DND-41 (cell line): ENCODE measurements around the gene CACNA1F.

ENCODE experiments used
- ATAC-seq: fragments of 200-7000 bp; cut with Tn5 transposase; 3 replicates; pipeline ENCODE4 v1.9.1; 2021; ENCODE audit warnings: low read depth; ENCODE audit not compliant: insufficient read depth
- DNase-seq: peaks from one replicate; pipeline ENCODE4 v3.0.0-alpha.2; 2020
- H2AFZ ChIP-seq: 2 replicates; pipeline ENCODE4 v1.6.0; 2012; ENCODE audit warnings: low read depth, low read length
- H3K27ac ChIP-seq: 2 replicates; pipeline ENCODE4 v1.5.1; 2012; ENCODE audit warnings: low read length, inconsistent platforms
- H3K27me3 ChIP-seq: fragments of 200-600 bp; sonication (generic); 2 replicates; pipeline ENCODE4 v1.6.0; 2012; ENCODE audit warnings: low read length, mild to moderate bottlenecking, inconsistent platforms; ENCODE audit not compliant: insufficient read depth, poor library complexity
- H3K36me3 ChIP-seq: 2 replicates; pipeline ENCODE4 v1.5.1; 2012; ENCODE audit warnings: low read length, inconsistent platforms; ENCODE audit not compliant: insufficient read depth
- H3K4me1 ChIP-seq: 2 replicates; pipeline ENCODE4 v1.5.1; 2012; ENCODE audit warnings: mild to moderate bottlenecking, low read length; ENCODE audit not compliant: insufficient read depth
- H3K4me2 ChIP-seq: 2 replicates; pipeline ENCODE4 v1.6.0; 2012; ENCODE audit warnings: mild to moderate bottlenecking, moderate library complexity, low read length, inconsistent platforms; ENCODE audit not compliant: insufficient read depth
- H3K4me3 ChIP-seq, 2 experiments: fragments of 200-600 bp in 1 of 2; shearing (Covaris generic) in 1 of 2; 2 replicates each; pipeline ENCODE4 v1.5.1; 2012 to 2016; ENCODE audit warnings: inconsistent platforms in 2 of 2, low read length in 2 of 2, mild to moderate bottlenecking in 2 of 2, low read depth in 1 of 2, moderate library complexity in 1 of 2
- H3K79me2 ChIP-seq: 2 replicates; pipeline ENCODE4 v1.6.0; 2012; ENCODE audit warnings: low read length, inconsistent platforms; ENCODE audit not compliant: insufficient read depth
- H3K9ac ChIP-seq: 2 replicates; pipeline ENCODE4 v1.6.0; 2012; ENCODE audit warnings: low read depth, mild to moderate bottlenecking, inconsistent platforms, low read length, moderate library complexity
- H3K9me3 ChIP-seq: 2 replicates; pipeline ENCODE4 v1.5.1; 2012; ENCODE audit warnings: low read length, moderate library complexity, mild to moderate bottlenecking, inconsistent platforms; ENCODE audit not compliant: insufficient read depth, severe bottlenecking
- H4K20me1 ChIP-seq: 2 replicates; pipeline ENCODE4 v1.6.0; 2012; ENCODE audit warnings: low read length; ENCODE audit not compliant: insufficient read depth
- CTCF ChIP-seq: IDR thresholded peaks from 2 replicates; pipeline ENCODE4 v1.5.1; 2012; ENCODE audit warnings: borderline replicate concordance, low read length, moderate library complexity, mild to moderate bottlenecking; ENCODE audit not compliant: poor library complexity, severe bottlenecking; ENCODE audit errors: extremely low read depth
- EZH2 ChIP-seq: IDR thresholded peaks from 3 replicates; pipeline ENCODE4 v1.6.1; 2012; ENCODE audit warnings: borderline replicate concordance, low read depth, mild to moderate bottlenecking, moderate library complexity, low read length, inconsistent platforms; ENCODE audit not compliant: severe bottlenecking

Gene CACNA1F

DNA sequence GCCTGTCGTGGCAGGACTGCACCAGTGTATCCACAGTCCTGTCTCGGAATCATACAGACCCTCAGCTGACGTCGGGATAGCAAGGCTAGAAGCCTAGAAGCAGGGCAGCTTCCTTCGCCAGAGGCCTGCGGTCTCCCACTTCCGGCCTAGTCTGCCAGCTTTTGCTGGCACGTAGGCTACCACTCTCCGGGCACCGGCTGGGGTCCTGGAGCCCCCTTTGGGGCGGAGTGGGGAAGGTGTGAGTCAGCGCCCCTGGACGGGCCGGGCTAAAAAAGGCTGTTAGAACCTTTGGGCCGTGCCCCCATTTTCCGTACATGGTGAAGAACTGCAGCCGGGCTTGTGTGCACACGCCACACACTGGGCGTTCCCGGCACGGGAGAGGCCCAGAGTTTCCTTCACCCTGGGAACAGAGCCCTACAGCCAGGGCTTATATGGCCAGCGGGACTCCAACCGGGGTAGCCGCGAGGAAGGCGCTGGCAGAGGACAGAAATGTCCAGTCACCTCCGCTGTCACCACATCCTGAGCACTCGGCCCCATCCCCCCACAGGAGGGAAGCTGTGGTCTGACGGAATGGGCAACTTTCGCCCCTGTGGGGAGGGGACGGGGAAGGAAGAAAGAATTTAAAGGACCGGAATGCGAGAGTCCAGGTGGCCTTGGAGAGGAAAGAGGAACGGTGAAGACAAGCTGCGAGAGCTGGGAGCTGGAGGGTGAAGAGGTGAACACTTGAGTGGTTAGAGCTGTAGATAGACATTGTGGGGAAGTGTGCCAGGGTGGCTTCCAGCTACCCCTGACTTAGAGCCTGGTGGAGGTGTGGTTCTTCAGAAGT lies 66.0 kb downstream of the CACNA1F start:
- Histone ChIP-seq H3K9me3 (no peaks in the 10 kb centered on the region), H2AFZ (0 out of 2 replicates have a peak overlapping the region, but pooled peaks have one; percentile 1), H3K9ac (peak overlapping the region; percentile 61), H3K36me3 (no peaks in the 10 kb centered on the region), H4K20me1 (no peaks in the 10 kb centered on the region), H3K4me1 (peaks cover 61% of the 10 kb centered on the region), H3K4me3 (peak overlapping the region in 1 of 2 experiments; percentile 55; a peak in 2 of 4 replicates), H3K4me2 (peak overlapping the region; percentile 70), H3K27ac (peak overlapping the region; percentile 88), H3K79me2 (no peaks in the 10 kb centered on the region), H3K27me3 (no peaks in the 10 kb centered on the region)
- ATAC-seq, result peak; percentile 62
- peak; percentile 77 for DNase-seq
- TF ChIP-seq EZH2 (no peak), CTCF (peak; percentile 6)

DNA sequence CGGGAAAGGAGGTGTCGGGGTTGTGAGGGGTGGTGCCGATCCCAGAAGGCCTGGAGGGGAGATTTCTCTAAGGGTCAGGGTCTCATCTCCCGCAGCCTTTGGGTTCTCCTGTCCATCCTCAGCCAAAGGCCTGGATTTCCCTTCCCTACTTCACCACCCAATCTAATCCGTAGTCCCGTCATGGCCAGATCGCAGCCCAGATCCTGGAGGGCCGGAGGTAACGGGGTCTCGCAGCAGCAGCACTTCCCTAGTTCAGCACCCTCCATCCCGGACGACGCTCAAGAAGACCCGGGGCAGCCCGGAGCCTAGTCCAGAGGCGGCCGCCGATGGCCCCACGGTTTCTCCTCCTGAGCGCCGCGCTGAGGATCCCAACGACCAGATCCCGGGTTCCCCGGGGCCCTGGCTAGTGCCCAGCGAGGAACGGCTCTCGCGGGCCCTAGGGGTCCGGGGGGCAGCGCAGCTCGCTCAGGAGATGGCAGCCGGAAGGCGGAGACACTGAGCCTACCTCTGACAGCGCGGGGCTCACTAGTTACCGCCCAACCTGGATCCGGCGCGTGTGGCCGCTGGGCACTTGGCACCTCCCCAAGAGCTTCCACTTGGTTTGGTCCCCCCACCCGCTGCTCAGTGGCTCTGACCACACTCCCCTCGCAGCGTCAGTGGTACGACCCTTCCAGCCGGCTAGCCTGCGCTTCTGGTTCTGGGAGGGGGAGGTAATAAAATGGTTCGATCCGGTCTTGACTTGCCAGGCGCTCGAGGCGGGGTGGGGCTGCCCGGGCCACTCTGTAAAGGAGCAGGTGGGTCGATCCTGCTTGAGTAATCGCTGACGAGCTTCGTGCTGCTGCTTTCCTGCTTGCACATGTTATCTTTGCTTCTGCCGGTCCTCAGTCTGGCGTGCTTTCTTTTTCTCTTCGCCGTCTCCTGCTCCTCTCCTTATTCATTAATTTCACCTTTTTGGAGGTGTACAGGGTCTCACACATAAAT lies 66.9 kb downstream of the CACNA1F start:
- H3K9ac ChIP-seq, result peak overlapping the region; percentile 61
- no peaks in the 10 kb centered on the region for H3K9me3 ChIP-seq
- H3K36me3 ChIP-seq, result no peaks in the 10 kb centered on the region
- peak overlapping the region in 1 of 2 experiments; percentile 55; a peak in 2 of 4 replicates for H3K4me3 ChIP-seq
- H3K4me2 ChIP-seq, result peak overlapping the region; percentile 70
- no peak for TF ChIP-seq CTCF
- no peak for TF ChIP-seq EZH2
- no peaks in the 10 kb centered on the region for H4K20me1 ChIP-seq
- H3K79me2 ChIP-seq, result no peaks in the 10 kb centered on the region
- H3K4me1 ChIP-seq, result peaks cover 53% of the 10 kb centered on the region
- DNase-seq (peak; percentile 74), ATAC-seq (peak; percentile 54)
- H2AFZ ChIP-seq, result no peak overlapping the region; the same call in 1 of the 2 replicates
- peak overlapping the region; percentile 88 for H3K27ac ChIP-seq
- H3K27me3 ChIP-seq, result no peaks in the 10 kb centered on the region

DNA sequence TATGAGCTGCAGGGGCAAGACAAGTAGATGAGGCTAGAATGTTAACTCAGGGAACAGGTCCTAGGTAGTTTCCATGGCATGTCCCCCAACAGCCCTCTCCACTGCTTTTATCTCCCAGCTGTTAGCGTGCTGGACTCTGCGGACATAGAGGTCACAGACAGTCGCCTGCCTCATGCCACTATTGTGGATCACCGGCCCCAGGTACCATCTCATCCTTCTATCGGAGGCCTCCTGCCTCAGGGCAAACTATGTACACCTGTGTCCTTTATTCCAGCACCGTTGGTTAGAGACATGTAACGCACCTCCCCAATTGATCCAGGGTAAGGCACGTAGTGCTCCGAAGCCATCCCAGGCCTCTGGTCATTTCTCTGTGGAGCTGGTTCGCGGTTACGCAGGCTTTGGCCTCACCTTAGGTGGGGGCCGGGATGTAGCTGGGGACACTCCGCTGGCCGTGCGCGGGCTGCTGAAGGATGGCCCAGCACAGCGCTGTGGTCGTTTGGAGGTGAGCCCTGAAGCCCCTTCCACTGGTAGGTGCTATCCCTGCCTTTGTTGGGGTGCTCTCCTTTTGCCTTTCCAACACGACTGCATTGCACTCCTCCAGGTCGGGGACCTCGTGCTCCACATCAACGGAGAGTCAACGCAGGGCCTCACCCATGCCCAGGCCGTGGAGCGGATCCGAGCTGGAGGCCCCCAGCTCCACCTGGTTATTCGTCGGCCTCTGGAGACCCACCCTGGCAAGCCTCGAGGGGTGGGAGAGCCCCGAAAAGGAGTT lies 68.4 kb downstream of the CACNA1F start:
- H3K4me2 ChIP-seq, result peak overlapping the region; percentile 70

More for the DNA sequence above, 68.4 kb downstream of the CACNA1F start:
- H4K20me1 ChIP-seq, result no peaks in the 10 kb centered on the region
- DNase-seq (no peak), ATAC-seq (no peak)
- no peak overlapping the region for H3K9ac ChIP-seq
- no peaks in the 10 kb centered on the region for H3K36me3 ChIP-seq
- no peaks in the 10 kb centered on the region for H3K27me3 ChIP-seq
- no peaks in the 10 kb centered on the region for H3K79me2 ChIP-seq
- H3K9me3 ChIP-seq, result no peaks in the 10 kb centered on the region
- H2AFZ ChIP-seq, result no peak overlapping the region
- peaks cover 53% of the 10 kb centered on the region for H3K4me1 ChIP-seq
- TF ChIP-seq EZH2 (no peak), CTCF (no peak)
- no peak overlapping the region for H3K27ac ChIP-seq
- no peak overlapping the region; a peak in 1 of 4 replicates for H3K4me3 ChIP-seq
